GM23248 (cell line): Measurements from ENCODE around the gene GCSAM. TPM values are rescaled to one million over a fixed set of nuclear protein-coding genes. Genes with fewer than 3 reads are reported as not detected.
A peak's percentile ranks its signal among the peaks of the same experiment; 100 is the strongest.

Experiments used
- DNase-seq: peaks from one replicate; pipeline ENCODE4 v3.0.0-alpha.2; 2015
- H2AFZ ChIP-seq: fragments of 200-600 bp; sonication (generic); 2 replicates; pipeline ENCODE4 v1.6.1; 2016; ENCODE audit warnings: antibody characterized with exemption
- H3F3A ChIP-seq: fragments of 200-600 bp; sonication (generic); 2 replicates; pipeline ENCODE4 v1.6.1; 2016; ENCODE audit warnings: mild to moderate bottlenecking, antibody characterized with exemption, mixed run types; ENCODE audit not compliant: insufficient read depth
- H3K27ac ChIP-seq: fragments of 200-600 bp; sonication (generic); 2 replicates; pipeline ENCODE4 v1.5.1; 2016; ENCODE audit warnings: mild to moderate bottlenecking
- H3K27me3 ChIP-seq: fragments of 200-600 bp; sonication (generic); replicated peaks from 2 replicates; pipeline ENCODE4 v1.6.1; 2016; ENCODE audit warnings: mild to moderate bottlenecking; ENCODE audit not compliant: insufficient read depth
- H3K36me3 ChIP-seq: fragments of 200-600 bp; sonication (generic); 2 replicates; pipeline ENCODE4 v1.6.1; 2016; ENCODE audit warnings: low read depth, mild to moderate bottlenecking
- H3K4me1 ChIP-seq: fragments of 200-600 bp; sonication (generic); 2 replicates; pipeline ENCODE4 v1.6.1; 2016; ENCODE audit warnings: mild to moderate bottlenecking; ENCODE audit not compliant: insufficient read depth
- H3K4me2 ChIP-seq: fragments of 200-600 bp; sonication (generic); one replicate; pipeline ENCODE4 v1.6.1; 2016; ENCODE audit warnings: mild to moderate bottlenecking; ENCODE audit not compliant: unreplicated experiment
- H3K4me3 ChIP-seq: fragments of 200-600 bp; sonication (generic); 2 replicates; pipeline ENCODE4 v1.5.1; 2016; ENCODE audit warnings: mild to moderate bottlenecking
- H3K79me2 ChIP-seq: fragments of 200-600 bp; sonication (generic); 2 replicates; pipeline ENCODE4 v1.6.1; 2016; ENCODE audit warnings: mild to moderate bottlenecking; ENCODE audit not compliant: insufficient read depth
- H3K9ac ChIP-seq: fragments of 200-600 bp; sonication (generic); 2 replicates; pipeline ENCODE4 v1.6.1; 2016; ENCODE audit warnings: mild to moderate bottlenecking
- H3K9me2 ChIP-seq: fragments of 200-600 bp; sonication (generic); 2 replicates; pipeline ENCODE4 v1.6.1; 2016; ENCODE audit warnings: mixed run types, mild to moderate bottlenecking, moderate library complexity; ENCODE audit not compliant: insufficient read depth
- H3K9me3 ChIP-seq: fragments of 200-600 bp; sonication (generic); one replicate; pipeline ENCODE4 v1.6.1; 2017; ENCODE audit warnings: low read depth
- H4K20me1 ChIP-seq: fragments of 200-600 bp; sonication (generic); 2 replicates; pipeline ENCODE4 v1.6.0; 2016; ENCODE audit not compliant: insufficient read depth
- EZH2 ChIP-seq: fragments of 200-600 bp; sonication (generic); IDR thresholded peaks from 2 replicates; pipeline ENCODE4 v1.6.1; 2018; ENCODE audit warnings: antibody characterized with exemption, mild to moderate bottlenecking; ENCODE audit not compliant: insufficient read depth, poor library complexity, severe bottlenecking
- EZH2phosphoT487 ChIP-seq: fragments of 200-600 bp; sonication (generic); IDR thresholded peaks from 2 replicates; pipeline ENCODE4 v1.6.1; 2018; ENCODE audit warnings: antibody characterized with exemption, moderate library complexity, mild to moderate bottlenecking, low read depth; ENCODE audit not compliant: insufficient read depth
- WGBS, 2 experiments: methylation state at CpG; one replicate each; pipeline ENCODE4 v1.1.6; 2015 to 2017; ENCODE audit warnings: low lambda C conversion rate in 2 of 2, low coverage in 1 of 2; ENCODE audit errors: missing lambda C conversion rate in 2 of 2; 5-methylcytosine and 5-hydroxymethylcytosine counted together
- in situ Hi-C: fragments of 300-500 bp; cut with MboI; formaldehyde crosslinking; loops from 2 replicates; pipeline ENCODE4 v1.15.0; 2020
- polyA plus RNA-seq: library from polyadenylated mRNA; unstranded; fragments of >200 nt; fragmentation: Nextera tagmentation; extraction: Ambion mirVana; gene quantifications from 2 replicates; pipeline ENCODE4 v1.2.1, GENCODE V29; 2016
- total RNA-seq: library from RNA; depleted of rRNA; stranded (reverse); fragments of >200 nt; shearing (Covaris generic); gene quantifications from 2 replicates; pipeline ENCODE4 v1.2.3, GENCODE V29; 2014

Gene GCSAM
- total and polyA plus RNA-seq, 2 experiments from 2014 or later: 0.20 TPM; not detected in 1

- WGBS, 2 experiments: 41 to 54% methylated on average over 1 of the region's 1 CpG
- no peak for TF ChIP-seq EZH2
- TF ChIP-seq EZH2phosphoT487: no peak
- no peaks in the 10 kb centered on the region for H3K4me1 ChIP-seq
Measured at GRCh38 chr3:112140584-112140983, 7.5 kb upstream of the GCSAM start.

GRCh38 chr3:112138219-112138969 lies 5.3 kb upstream of the GCSAM start:
- Histone ChIP-seq H4K20me1 (no peaks in the 10 kb centered on the region), H3K27me3 (no peaks in the 10 kb centered on the region; the same call in 1 of the 2 replicates), H2AFZ (no peak overlapping the region), H3K4me1 (no peaks in the 10 kb centered on the region), H3K36me3 (no peaks in the 10 kb centered on the region), H3K79me2 (no peaks in the 10 kb centered on the region), H3K4me3 (no peak overlapping the region), H3K27ac (no peak overlapping the region), H3K9me2 (no peaks in the 10 kb centered on the region), H3F3A (no peaks in the 10 kb centered on the region), H3K4me2 (no peak overlapping the region), H3K9me3 (no peaks in the 10 kb centered on the region), H3K9ac (no peak overlapping the region)
- in situ Hi-C loops: loop anchor here (25.0 kb wide), 1 partner anchor 374 kb away; no protein-coding TSS in a partner anchor
- TF ChIP-seq EZH2 (no peak), EZH2phosphoT487 (no peak)
- 33 to 40% methylated on average over 1 of the region's 1 CpG for WGBS, 2 experiments
- no peak for DNase-seq

More at GRCh38 chr3:112140584-112140983, 7.5 kb upstream of the GCSAM start:
- no peaks in the 10 kb centered on the region for H3F3A ChIP-seq
- no peak overlapping the region for H3K9ac ChIP-seq
- no peaks in the 10 kb centered on the region for H3K9me2 ChIP-seq
- in situ Hi-C loops: loop anchor here (25.0 kb wide), 1 partner anchor 372 kb away; no protein-coding TSS in a partner anchor
- no peaks in the 10 kb centered on the region for H4K20me1 ChIP-seq
- DNase-seq: no peak
- H3K27me3 ChIP-seq: no peaks in the 10 kb centered on the region; the same call in 1 of the 2 replicates
- no peaks in the 10 kb centered on the region for H3K79me2 ChIP-seq
- no peak overlapping the region for H3K4me3 ChIP-seq
- H3K9me3 ChIP-seq: no peaks in the 10 kb centered on the region
- no peaks in the 10 kb centered on the region for H3K36me3 ChIP-seq
- H3K27ac ChIP-seq: no peak overlapping the region
- no peak overlapping the region for H2AFZ ChIP-seq
- no peak overlapping the region for H3K4me2 ChIP-seq

- Histone ChIP-seq H3K9ac (no peak overlapping the region), H3K27ac (no peak overlapping the region), H3F3A (no peaks in the 10 kb centered on the region), H3K4me2 (no peak overlapping the region), H4K20me1 (no peaks in the 10 kb centered on the region), H3K27me3 (no peaks in the 10 kb centered on the region; the same call in 1 of the 2 replicates), H3K9me3 (no peaks in the 10 kb centered on the region), H3K4me1 (no peaks in the 10 kb centered on the region), H3K79me2 (no peaks in the 10 kb centered on the region), H3K36me3 (no peaks in the 10 kb centered on the region), H3K4me3 (no peak overlapping the region), H3K9me2 (no peaks in the 10 kb centered on the region), H2AFZ (no peak overlapping the region)
- TF ChIP-seq EZH2phosphoT487 (no peak), EZH2 (no peak)
- DNase-seq: no peak
- 38 to 43% methylated on average over 4 of the region's 4 CpGs for WGBS, 2 experiments
- in situ Hi-C loops: loop anchor here (25.0 kb wide), 1 partner anchor 375 kb away; no protein-coding TSS in a partner anchor
Measured at GRCh38 chr3:112137781-112138180, 4.7 kb upstream of the GCSAM start.

- Histone ChIP-seq H3K27ac (no peak overlapping the region), H2AFZ (no peak overlapping the region), H3K79me2 (no peaks in the 10 kb centered on the region), H3F3A (no peaks in the 10 kb centered on the region), H3K4me3 (no peak overlapping the region), H3K36me3 (no peaks in the 10 kb centered on the region), H3K4me1 (no peaks in the 10 kb centered on the region), H3K4me2 (no peak overlapping the region), H4K20me1 (no peaks in the 10 kb centered on the region), H3K9ac (no peak overlapping the region), H3K9me3 (no peaks in the 10 kb centered on the region), H3K27me3 (no peaks in the 10 kb centered on the region; the same call in 1 of the 2 replicates), H3K9me2 (no peaks in the 10 kb centered on the region)
- WGBS, 2 experiments: 3 to 5% methylated on average over 5 of the region's 5 CpGs
- DNase-seq: peak; percentile 43
- in situ Hi-C loops: loop anchor here (25.0 kb wide), 1 partner anchor 375 kb away; no protein-coding TSS in a partner anchor
- TF ChIP-seq EZH2: no peak
- TF ChIP-seq EZH2phosphoT487: no peak
Measured at GRCh38 chr3:112136959-112137693, 4.1 kb upstream of the GCSAM start.
